22Rv1 (cell line): Measurements from ENCODE around the gene ARL6IP5.

ENCODE experiments used
- CTCF ChIP-seq: fragments of 450-650 bp; IDR thresholded peaks from 2 replicates; pipeline ENCODE4 v1.5.1; 2017; ENCODE audit warnings: mild to moderate bottlenecking
- ZFX ChIP-seq: fragments of 450-650 bp; IDR thresholded peaks from 2 replicates; pipeline ENCODE4 v1.6.1; 2017; ENCODE audit warnings: antibody characterized with exemption, borderline replicate concordance

GRCh38 chr3:69044608-69045007, 40.1 kb upstream of the ARL6IP5 start:
- TF ChIP-seq CTCF: no peak
- no peak for TF ChIP-seq ZFX
